ENCODE data around the gene ACSL3.
"Not testable (repeated sequence)": the region's sequence is repeated elsewhere in the genome, so short reads cannot be mapped to it uniquely, and the experiment has no call there.

The ACSL3 gene

DNA sequence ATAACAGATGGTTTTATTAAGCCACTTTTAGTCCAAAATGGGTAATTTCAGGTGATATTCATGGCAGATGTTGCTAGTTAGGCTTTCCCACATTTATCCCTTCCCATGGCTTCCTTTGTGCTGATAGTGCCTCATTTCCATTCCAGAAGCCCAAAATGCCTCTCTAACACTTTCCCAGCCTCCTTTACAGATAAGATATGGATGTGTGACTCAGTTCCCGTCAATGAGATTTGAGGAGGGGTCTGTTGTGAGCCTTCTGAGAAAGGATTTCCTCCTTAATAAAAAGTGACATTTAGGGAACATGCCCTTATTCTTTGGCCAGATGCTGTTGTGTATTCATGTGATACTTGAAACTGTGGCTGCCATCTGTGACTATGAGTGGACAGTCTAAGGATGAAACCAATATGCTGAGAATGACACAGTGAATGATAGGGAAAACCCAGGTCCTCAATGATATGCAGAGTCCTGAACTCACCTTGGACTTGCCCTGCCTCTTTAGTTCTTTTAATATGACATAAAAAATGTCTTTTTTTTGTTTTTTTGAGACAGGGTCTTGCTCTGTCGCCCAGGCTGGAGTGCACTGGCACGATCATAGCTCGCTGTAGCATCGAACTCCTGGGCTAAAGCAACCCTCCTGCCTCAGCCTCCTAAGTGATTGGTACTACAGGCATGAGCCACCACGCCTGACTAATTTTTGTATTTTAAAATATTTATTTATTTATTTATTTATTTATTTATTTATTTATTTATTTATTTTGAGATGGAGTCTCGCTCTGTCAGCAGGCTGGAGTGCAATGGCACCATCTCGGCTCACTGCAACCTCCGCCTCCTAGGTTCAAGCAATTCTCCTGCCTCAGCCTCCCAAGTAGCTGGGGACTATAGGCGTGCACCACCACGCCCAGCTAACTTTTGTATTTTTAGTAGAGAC lies 5.8 kb upstream of the ACSL3 start:
- DNase-seq: no peak

GRCh38 chr2:222859786-222860612 lies 837 bp upstream of the ACSL3 start:
- DNase-seq: peak; percentile 34

DNA sequence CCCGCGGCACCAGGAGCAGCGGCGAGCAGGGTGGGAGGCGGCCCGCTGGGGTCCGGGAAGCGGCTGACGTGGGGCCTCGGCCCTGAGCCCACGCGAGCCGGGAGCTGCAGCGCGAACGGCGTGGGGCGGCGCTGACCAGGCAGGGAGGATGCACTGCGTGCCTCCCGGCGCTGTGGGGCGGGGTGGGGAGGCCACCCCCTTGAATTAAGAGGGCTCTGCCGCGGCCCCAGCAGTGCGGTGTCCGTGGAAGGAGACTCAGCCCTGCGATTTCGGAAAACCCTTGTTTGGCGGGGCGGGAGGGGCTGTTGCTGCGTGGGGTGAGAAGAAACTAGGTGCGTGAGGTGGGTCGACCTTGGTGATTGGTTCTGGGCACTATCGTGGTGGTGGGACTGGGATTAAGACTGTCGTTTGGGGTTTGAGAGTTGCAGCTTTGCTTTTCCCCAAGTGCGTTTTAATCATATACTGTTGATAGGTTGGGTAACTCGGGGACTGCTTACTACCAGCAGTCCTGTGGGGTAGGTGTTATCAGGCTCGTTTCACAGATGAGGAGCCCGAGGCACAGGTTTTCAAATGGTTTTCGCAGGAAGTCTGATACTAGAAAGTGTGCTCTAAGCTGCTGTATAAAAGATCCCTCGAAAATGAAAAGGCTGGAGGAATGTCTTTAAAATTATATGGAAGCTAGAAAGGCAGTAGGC lies 722 bp downstream of the ACSL3 start:
- DNase-seq: peak; percentile 62

DNA sequence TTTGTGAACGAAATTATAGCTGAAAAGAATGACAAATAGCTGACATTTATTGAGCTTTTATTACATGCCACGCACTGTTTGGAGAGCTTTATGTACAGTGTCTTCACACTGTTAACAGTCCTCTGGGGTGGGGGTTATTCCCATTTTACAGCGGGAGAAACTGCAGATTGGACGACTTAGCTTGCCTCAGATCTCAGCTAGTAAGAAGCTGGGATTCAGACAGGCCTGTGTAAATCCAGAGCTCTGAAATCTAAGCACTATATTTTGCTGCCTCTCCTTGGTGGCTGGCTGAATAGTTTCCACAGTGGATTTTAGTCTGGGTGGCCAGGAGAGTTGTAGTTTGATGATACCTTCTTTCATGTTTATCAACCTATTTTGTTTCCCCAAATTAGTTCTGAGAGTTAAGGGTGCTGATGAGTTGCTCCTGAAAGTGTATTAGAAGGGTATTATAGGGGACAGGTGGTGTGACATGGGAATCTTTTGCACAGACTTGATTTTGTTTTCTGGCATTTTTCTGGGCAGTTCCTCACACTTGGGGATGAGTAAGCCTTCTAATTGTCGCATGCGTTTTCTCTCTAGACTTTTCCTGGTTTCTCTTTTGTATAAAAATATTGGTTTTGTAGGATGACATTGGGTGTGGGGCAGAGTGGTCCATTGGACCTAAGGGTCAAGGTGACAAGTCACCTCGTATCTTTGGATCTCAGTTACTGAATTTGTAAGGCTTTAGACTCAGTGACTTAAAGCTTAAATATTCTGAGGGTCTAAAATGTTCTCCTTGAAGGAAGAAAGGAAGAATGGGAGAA lies 1.5 kb downstream of the ACSL3 start:
- DNase-seq: peak; percentile 29

DNA sequence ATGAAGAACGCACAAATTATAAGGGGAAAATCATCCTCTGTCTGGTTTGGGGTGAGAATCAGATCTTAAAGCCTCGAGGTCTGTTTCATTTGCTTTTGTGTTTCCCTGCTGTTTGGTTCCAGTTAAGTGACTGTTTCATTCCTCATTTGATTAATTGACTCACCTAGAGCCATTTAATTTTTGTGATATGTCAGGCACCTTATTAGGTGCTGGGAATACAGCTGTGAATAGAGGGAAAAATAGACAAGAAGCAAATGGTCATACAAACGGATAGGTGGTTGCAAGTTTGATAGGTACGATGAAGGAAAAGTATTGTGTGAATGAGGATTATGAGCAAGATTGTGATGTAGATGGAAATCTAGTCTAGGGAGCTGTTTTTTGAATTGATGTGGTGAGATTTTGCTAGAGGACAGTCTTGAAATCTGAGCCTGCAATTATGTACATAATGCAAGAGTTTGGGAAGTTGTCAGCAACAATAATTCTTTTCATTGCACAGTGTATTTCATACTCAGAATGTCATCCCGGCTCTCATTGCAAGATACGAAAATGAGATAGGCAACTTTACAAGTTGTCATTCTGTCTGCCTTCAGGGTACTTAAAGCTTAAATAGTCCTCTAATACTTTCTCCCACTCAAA lies 2.2 kb downstream of the ACSL3 start:
- DNase-seq: no peak

GRCh38 chr2:222864296-222864695 lies 3.5 kb downstream of the ACSL3 start:
- DNase-seq: no peak

GRCh38 chr2:222865301-222865700 lies 4.5 kb downstream of the ACSL3 start:
- no peak for DNase-seq

DNA sequence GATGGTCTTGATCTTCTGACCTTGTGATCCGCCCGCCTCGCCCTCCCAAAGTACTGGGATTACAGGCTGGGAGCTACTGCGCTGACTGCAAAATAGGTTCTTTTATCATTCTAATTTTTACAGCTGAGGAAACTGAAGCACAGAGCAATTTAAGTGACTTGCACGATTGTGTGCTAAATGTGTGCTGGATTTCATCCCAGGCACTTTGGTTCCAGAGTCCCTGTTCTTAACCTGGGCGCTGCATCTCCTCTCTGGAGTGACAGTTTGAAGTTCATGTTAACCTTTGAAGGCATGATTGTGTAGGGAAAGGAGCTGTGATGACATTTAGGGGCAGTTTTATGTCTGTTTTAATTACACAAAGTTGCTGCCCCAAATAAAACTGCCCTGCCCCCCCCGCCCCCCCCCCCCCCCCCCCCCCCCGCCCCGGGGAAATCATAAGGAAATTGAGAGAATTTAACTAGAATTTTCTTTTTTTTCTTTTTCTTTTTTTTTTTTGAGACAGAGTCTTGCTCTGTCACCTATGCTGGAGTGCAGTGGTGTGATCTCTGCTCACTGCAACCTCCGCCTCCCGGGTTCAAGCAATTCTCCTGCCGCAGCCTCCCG lies 5.6 kb downstream of the ACSL3 start:
- DNase-seq: no peak

- DNase-seq: not testable (repeated sequence)
Measured at GRCh38 chr2:222868560-222869251, 7.9 kb downstream of the ACSL3 start.

- peak; percentile 44 for DNase-seq
Measured at GRCh38 chr2:222869252-222869560, 8.4 kb downstream of the ACSL3 start.

- DNase-seq: peak; percentile 20
Measured at GRCh38 chr2:222871291-222871690, 10.5 kb downstream of the ACSL3 start.

- no peak for DNase-seq
Measured at GRCh38 chr2:222872551-222872950, 11.7 kb downstream of the ACSL3 start.

DNA sequence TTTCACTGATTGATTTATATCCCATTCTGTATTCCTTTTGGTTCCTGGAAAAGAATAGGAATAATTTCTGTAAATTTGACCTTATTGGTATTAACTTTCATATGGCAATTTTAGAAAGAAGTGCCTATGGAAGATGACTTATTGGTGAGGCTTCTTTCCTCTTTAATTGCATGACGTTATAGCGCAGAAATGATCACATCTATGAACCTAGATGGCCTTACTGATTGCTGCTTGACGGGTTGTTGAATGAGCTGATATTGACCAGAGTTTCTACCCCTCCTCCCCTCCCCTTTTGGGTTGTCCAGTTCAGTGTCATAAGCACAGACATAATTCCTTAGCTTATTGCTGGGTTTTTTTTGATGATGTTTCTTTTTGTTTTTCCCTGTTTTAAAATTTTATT lies 14.6 kb downstream of the ACSL3 start:
- no peak for DNase-seq

- DNase-seq: no peak
Measured at GRCh38 chr2:222876947-222877346, 16.1 kb downstream of the ACSL3 start.

GRCh38 chr2:222877556-222878300 lies 16.9 kb downstream of the ACSL3 start:
- DNase-seq: no peak

GRCh38 chr2:222878301-222878876 lies 17.6 kb downstream of the ACSL3 start:
- no peak for DNase-seq

DNA sequence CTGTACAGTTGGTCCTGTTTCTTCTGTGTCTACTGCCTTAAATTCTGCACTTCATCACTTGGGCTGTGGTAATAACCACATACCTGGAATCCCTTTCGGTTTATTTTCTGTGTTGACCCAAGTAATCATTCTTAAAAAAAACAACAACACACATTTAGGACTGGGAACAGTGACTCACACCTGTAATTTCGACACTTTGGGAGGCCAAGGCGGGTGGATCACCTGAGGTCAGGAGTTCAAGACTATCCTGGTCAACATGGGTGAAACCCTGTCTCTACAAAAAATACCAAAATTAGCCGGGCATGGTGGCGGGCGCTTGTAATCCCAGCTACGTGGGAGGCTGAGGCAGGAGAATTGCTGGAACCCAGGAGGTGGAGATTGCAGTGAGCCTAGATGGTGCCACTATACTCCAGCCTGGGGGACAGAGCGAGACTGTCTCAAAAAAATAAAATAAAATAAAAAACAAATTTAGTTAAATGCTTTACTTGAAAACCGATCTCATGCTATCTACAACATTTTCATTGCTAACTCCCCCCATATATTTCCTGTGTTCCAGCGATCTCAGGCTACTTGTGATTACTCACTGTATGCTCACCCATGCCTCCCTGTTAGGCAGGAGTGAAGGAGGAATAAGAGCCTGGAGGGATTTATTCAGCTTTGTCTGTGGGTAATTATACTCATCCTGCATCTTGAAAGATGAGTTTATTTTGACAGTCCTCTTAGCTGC lies 18.2 kb downstream of the ACSL3 start:
- no peak for DNase-seq

- no peak for DNase-seq
Measured at GRCh38 chr2:222879604-222879933, 18.7 kb downstream of the ACSL3 start.

DNA sequence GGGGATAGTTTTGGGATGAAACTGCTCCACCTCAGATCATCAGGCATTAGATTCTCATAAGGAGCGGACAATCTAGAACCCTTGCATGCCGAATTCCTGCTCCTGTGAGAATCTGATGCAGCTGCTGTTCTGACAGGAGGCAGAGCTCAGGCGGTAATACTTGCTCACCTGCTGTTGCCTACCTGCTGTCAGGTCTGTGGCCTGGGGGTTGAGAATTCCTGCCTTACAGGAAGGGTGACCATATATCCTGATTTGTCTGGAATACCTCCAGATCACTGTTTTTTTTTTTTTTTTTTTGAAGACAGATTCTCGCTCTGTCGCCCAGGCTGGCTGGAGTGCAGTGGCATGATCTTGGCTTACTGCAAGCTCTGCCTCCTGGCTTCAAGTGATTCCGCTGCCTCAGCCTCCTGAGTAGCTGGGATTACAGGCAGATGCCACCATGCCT lies 21.7 kb downstream of the ACSL3 start:
- no peak for DNase-seq
